ENCODE measurements around the gene LAMP2.

GRCh38 chrX:120485638-120486520 lies 16.8 kb upstream of the LAMP2 start:
- peak; percentile 79 for TF ChIP-seq CTCF (conservative IDR thresholded peaks at IDR 0.05)
- TF ChIP-seq ZFX (IDR thresholded peaks at IDR 0.05): no peak
